GM19035 (cell line): Measurements from ENCODE around the gene YARS1.

ENCODE experiments used
- ATAC-seq: cut with Tn5 transposase; IDR thresholded peaks from one replicate; pipeline ENCODE4 v1.9.1; 2021; ENCODE audit not compliant: unreplicated experiment

Gene YARS1

DNA sequence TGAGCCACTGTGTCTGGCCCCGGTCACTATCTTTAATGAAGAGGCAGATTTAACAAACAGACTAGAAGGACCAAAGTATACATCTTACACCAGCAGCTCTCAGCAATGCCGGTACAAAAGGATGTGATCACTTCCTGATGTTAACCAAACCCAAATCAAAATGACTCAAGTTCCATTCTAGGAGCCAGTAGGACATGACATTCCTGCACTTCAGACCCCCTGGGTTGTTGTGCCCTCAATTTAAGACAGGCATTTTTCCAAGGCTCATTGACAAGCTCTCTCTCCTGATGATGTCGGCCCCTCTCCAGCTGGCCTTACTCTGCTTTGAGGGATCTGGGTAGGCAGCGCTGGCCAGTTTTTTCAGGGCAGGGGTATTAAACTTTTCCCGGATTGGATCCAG is 35.1 kb downstream of the YARS1 start:
- no peak for ATAC-seq

DNA sequence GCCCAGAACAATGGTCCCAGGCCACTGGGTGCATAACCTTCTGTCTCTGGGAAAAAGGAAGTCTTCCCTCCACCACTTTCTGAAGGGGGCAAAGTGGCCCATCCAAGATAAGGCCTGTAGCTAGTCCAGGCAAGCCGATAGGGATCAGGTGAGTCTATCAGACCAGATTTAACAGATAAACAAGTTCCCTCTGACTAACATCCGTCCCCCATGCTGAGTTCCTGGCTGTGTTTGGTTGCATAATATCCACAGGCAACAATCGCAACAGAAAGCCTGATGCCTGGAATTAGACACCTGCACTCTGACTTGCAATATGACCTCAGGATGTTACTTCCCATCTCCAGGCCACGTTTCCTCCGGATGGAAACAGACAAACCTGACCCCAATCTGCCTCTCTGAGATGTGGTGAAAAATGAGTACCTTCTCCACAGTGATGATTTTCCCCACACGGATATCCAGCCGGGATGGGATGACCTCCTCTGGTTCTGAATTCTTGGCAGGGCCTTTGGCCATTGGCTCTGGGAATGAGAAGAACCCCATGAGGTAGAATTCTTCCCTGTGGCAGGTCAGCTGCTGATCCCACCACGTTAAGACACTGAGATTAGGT is 36.4 kb downstream of the YARS1 start:
- ATAC-seq, result no peak

DNA sequence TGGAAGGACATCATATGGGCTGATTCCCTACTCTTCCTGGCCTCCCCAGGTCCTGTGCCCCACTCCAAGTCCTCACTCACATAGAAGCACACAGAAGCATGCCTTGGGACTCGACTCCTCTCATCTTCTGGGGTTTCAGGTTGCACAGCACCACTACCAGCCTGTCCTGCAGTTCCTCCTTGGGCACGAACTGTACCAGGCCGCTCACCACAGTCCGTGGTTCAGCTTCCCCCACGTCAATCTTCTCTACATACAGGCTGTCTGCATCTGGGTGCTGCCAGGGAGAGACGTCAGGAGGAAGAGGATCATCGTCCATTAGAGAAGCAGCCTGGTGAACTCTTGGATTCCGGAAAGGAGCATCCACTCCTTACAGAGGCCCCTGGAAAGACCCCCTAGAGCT is 37.2 kb downstream of the YARS1 start:
- ATAC-seq, result no peak

- no peak for ATAC-seq
Measured at GRCh38 chr1:32779242-32779641, 37.9 kb downstream of the YARS1 start.

GRCh38 chr1:32775640-32776337 is 41.4 kb downstream of the YARS1 start:
- ATAC-seq, result no peak

DNA sequence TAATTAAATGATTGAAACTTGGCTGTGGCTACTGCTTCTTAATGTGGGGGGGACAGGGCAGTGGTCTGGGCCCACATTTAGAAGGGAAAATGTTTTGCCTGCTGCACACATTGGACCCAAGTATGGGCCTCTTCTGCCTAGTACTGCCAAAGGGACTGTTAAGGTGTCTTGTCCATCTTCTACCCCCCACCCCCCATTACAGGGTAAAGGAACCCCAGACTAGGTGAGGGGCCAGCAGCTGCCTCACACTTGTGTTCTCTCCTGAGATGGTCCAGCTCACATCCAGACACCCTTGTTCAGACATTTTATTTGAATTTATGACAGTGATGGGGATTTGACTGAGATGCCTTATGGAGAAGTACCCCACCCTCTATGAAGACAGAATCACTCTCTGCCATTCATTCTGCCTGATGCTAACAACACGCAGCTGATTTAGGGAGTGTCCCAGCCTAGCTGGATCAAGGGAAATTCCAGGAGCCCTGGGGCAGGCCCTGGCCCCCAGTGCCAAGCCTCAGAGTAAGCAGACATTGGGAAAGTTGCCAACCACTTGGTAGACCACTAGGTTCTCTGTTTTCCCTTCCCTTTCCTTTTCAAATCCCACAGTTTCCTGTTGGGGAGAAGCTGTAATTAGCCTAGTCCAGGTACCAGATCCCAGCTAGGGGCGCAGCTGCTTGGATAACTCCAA is 42.1 kb downstream of the YARS1 start:
- ATAC-seq, result no peak

DNA sequence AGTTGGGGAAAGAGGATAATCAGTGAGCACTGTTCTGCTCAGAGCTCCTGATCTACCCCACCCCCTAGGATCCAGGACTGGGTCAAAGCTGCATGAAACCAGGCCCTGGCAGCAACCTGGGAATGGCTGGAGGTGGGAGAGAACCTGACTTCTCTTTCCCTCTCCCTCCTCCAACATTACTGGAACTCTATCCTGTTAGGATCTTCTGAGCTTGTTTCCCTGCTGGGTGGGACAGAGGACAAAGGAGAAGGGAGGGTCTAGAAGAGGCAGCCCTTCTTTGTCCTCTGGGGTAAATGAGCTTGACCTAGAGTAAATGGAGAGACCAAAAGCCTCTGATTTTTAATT is 42.7 kb downstream of the YARS1 start:
- no peak for ATAC-seq

DNA sequence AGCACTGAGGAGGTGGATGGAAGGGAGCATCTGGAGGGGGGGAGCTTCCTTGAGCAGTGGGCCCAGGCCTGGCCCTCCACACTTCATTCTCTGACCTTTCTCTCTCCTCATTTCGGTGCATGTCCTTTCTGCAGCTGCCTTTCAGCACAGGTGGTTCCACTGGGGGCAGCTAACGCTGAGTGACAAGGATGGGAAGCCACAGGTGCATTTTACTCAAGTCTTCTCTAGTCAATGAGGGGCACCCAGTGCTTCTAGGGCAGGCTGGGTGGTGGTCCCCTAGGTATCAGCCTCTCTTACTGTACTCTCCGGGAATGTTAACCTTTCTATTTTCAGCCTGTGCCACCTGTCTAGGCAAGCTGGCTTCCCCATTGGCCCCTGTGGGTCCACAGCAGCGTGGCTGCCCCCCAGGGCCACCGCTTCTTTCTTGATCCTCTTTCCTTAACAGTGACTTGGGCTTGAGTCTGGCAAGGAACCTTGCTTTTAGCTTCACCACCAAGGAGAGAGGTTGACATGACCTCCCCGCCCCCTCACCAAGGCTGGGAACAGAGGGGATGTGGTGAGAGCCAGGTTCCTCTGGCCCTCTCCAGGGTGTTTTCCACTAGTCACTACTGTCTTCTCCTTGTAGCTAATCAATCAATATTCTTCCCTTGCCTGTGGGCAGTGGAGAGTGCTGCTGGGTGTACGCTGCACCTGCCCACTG is 43.2 kb downstream of the YARS1 start:
- no peak for ATAC-seq

DNA sequence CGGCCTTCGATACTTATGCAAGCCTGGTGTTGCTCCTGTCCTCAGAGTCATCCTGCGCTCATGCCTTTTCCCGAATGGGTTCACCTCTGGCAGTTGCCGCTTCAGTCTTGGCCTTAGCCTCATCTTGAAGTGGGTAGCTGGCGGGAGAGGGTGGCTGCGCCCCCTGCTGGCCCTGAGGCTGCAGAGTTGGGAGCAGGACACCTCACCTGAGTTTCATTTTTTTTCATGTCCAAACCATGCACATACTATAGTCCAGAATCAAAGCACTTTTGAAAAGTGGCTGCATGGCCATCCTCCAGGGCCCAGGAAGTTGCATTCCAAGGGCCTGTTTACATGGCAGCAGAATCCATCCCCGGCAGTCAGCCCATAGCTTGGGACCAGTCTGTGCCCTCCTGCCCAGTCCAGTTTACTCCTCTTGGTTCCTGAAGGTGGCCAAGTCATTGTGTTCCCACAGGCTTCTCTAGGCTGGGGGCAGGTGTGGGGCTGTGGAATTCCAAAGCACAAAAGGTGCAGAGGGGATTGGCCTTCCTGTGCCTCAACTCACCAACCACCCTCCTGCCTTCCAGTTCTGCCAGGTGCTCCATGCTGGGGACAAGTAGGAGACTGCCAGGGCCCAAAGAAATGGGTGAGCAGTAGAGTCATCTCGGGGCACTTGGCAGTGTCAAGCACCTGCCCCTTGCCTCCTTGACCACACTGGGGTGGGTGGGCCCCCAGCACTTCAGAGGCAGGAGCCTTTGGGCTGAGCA is 44.0 kb downstream of the YARS1 start:
- no peak for ATAC-seq

- ATAC-seq, result no peak
Measured at GRCh38 chr1:32772281-32773017, 44.7 kb downstream of the YARS1 start.

DNA sequence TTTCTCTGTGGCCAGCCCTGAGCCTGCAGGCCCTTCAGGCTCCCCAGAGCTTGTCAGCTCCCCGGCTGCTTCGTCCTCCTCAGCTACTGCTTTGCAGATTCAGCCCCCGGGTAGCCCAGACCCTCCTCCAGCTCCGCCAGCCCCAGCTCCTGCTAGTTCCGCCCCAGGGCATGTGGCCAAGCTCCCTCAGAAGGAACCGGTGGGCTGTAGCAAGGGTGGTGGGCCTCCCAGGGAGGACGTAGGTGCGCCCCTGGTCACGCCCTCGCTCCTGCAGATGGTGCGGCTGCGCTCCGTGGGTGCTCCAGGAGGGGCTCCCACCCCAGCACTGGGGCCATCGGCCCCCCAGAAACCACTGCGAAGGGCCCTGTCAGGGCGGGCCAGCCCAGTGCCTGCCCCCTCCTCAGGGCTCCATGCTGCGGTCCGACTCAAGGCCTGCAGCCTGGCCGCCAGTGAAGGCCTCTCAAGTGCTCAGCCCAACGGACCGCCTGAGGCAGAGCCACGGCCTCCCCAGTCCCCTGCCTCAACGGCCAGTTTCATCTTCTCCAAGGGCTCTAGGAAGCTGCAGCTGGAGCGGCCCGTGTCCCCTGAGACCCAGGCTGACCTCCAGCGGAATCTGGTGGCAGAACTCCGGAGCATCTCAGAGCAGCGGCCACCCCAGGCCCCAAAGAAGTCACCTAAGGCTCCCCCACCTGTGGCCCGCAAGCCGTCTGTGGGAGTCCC is 45.4 kb downstream of the YARS1 start:
- ATAC-seq, result no peak

- ATAC-seq, result no peak
Measured at GRCh38 chr1:32770741-32771548, 46.2 kb downstream of the YARS1 start.

GRCh38 chr1:32770221-32770731 is 46.9 kb downstream of the YARS1 start:
- no peak for ATAC-seq

DNA sequence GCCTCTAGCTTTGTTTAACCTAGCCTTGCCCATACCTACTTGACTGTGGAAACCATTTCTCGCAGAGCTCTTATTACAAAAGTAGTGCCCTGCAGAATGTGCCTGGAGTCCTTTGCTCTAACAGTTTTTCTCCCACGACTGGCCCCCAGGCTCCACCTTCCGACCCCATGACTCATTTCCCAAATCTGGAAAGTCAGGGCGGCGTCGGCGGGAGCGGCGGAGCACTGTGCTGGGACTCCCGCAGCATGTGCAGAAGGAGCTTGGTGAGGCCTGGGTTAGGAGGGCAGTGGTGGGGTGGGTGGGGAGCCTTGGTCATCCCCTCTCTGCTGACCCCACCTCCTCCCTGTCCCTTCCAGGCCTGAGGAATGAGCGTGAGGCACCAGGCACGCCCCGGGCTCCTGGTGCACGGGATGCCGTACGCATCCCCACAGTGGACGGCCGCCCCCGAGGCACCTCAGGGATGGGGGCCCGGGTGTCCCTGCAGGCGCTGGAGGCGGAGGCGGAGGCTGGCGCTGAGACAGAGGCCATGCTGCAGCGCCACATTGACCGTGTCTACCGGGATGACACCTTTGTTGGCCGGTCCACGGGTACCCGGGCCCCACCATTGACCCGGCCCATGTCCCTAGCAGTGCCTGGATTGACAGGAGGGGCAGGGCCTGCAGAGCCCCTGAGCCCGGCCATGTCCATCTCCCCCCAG is 47.5 kb downstream of the YARS1 start:
- ATAC-seq, result no peak

DNA sequence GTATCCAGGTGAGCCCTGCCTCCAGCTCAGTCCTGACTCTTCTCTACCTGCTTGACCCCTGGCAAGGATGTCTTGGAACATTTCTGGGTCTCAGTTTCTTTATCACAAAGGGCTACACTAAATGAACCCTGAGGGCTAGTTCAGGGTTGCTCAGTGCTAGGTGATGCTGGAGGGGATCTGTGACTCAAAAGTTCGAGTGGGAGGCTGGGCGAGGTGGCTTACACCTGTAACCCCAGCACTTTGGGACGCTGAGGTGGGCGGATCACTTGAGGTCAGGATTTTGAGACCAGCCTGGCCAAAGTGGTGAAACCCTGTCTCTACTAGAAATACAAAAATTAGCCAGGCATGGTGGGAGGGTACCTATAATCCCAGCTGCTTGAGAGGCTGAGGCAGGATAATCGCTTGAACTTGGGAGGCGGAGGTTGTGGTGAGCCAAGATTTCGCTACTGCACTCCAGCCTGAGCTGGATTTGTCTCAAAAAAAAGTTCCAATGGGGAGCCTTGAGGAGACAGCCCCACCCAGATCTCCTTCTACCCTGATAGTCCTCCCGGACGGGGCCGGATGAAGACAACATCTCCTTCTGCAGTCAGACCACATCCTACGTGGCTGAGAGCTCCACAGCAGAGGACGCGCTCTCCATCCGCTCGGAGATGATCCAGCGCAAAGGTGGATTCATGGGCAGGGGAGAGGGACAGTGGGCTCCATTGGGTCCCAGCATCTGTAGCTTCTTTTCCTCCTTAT is 48.9 kb downstream of the YARS1 start:
- ATAC-seq, result no peak

GRCh38 chr1:32767641-32768040 is 49.5 kb downstream of the YARS1 start:
- ATAC-seq, result no peak

GRCh38 chr1:32767156-32767555 is 50.0 kb downstream of the YARS1 start:
- no peak for ATAC-seq
